Heart right ventricle (tissue), 16 donors: ENCODE results near the gene PDE4DIP. TPM values are rescaled to one million over a fixed set of nuclear protein-coding genes. Genes with fewer than 3 reads are reported as not detected.
"Not testable (repeated sequence)": the region's sequence is repeated elsewhere in the genome, so short reads cannot be mapped to it uniquely, and the experiment has no call there.

Experiments
- ATAC-seq, 8 donors: fragments of 200-7000 bp; cut with Tn5 transposase; one replicate each; pipeline ENCODE4 v1.9.1; 2020; ENCODE audit warnings: mild to moderate bottlenecking in 8 of 8, moderate library complexity in 8 of 8, moderate number of reproducible peaks in 1 of 8
- DNase-seq, 2 donors: peaks; one replicate each; pipeline ENCODE4 v3.0.0-alpha.2; 2020
- H3K27ac ChIP-seq, 10 donors: fragments of 200-600 bp; sonication (generic) in 2 of 10; one replicate each; pipeline versions ENCODE4 v1.5.0 to v1.8.0; 2020 to 2022; ENCODE audit warnings: mild to moderate bottlenecking in 3 of 10
- H3K27me3 ChIP-seq, 7 donors: fragments of 200-600 bp; one replicate each; pipeline ENCODE4 v1.8.0; 2021 to 2022; ENCODE audit warnings: mild to moderate bottlenecking in 2 of 7
- H3K36me3 ChIP-seq, 9 donors: fragments of 200-600 bp; sonication (generic) in 1 of 9; one replicate each; pipeline versions ENCODE4 v1.5.0 to v1.8.0; 2020 to 2022; ENCODE audit warnings: mild to moderate bottlenecking in 2 of 9
- H3K4me1 ChIP-seq, 9 donors: fragments of 200-600 bp; sonication (generic) in 1 of 9; one replicate each; pipeline versions ENCODE4 v1.5.0 to v1.8.0; 2020 to 2022; ENCODE audit warnings: mild to moderate bottlenecking in 4 of 9
- H3K4me3 ChIP-seq, 10 donors: fragments of 200-600 bp; sonication (generic) in 2 of 10; one replicate each; pipeline versions ENCODE4 v1.5.0 to v1.8.0; 2020 to 2022; ENCODE audit warnings: mild to moderate bottlenecking in 7 of 10, moderate library complexity in 2 of 10
- H3K9me3 ChIP-seq, 11 donors: fragments of 200-600 bp in 10 of 11; sonication (generic) in 2 of 11; one replicate each; pipeline versions ENCODE4 v1.5.0 to v1.8.0; 2013 to 2022; ENCODE audit warnings: mild to moderate bottlenecking in 2 of 11, control low read depth in 1 of 11, moderate library complexity in 1 of 11
- WGBS, 2 donors: extraction: QIAGEN DNeasy Blood & Tissue Kit; methylation state at CpG; one replicate each; pipeline ENCODE4 v1.1.7; 2013; ENCODE audit warnings: inconsistent platforms in 1 of 2; 5-methylcytosine and 5-hydroxymethylcytosine counted together
- intact Hi-C, 10 donors: fragments of 100-400 bp; cut with DNase I; formaldehyde crosslinking; loops; one replicate each; pipeline versions ENCODE4 v1.11.1 to v1.14.2; 2022
- polyA plus RNA-seq, 2 donors: library from polyadenylated mRNA; stranded (reverse); fragments of 200-250 nt; gene quantifications; one replicate each; pipeline ENCODE4 v1.2.3, GENCODE V29; 2013
- total RNA-seq, 10 donors: library from RNA; stranded (reverse); fragmentation: NEBNext Ultra II Directional in 3 of 10; extraction: Animal tissue kit (Norgen Biotek cat#: 25700) in 3 of 10; gene quantifications; one replicate each; pipeline versions ENCODE4 v1.2.1 to v1.2.4, GENCODE V29; 2021 to 2023
- donor health status: Arrhythmogenic right ventricular cardiomyopathy.
- donor health status: ischemic (EF 13 %, LVEDD 7.1; RV severe dilation, severe dysfunction).
- donor health status: healthy with polysubstance abuse.
- donor health status: DM: no; HTN: yes; CAD: no.
- donor health status: DM: no; HTN: no; CAD: no.
- donor health status: ischemic (EF 25% LVEDD 6.9; RV normal size, moderate dysfunction).
- donor health status: ischemic (EF 25% LVEDD 5.7; RV mildly dilated, moderate dysfunction).
- donor health status: healthy.
- donor health status: DM: yes; HTN: yes; CAD: no.
- donor health status: Ischemic cardiomyopathy.
- donor health status: ischemic (EF 35%, LVEDD 5.7; RV mildly dilated, moderate dysfunction).
- donor health status: nonischemic (EF 11% LVEDD 7.7; RV severe dilation, severe dysfunction).
- donor health status: DM: yes; HTN: yes; CAD: no.
- donor health status: PGD.
- donor health status: ischemic (EF 29% LVEDD 5.4; RV normal size, mild dysfunction).
- donor health status: nonischemic (EF 23%, LVEDD 6.1; RV moderate dilation, normal function).

PDE4DIP gene
- total and polyA plus RNA-seq, 12 donors = 479 to 2,957 (median 2,581) TPM

DNA sequence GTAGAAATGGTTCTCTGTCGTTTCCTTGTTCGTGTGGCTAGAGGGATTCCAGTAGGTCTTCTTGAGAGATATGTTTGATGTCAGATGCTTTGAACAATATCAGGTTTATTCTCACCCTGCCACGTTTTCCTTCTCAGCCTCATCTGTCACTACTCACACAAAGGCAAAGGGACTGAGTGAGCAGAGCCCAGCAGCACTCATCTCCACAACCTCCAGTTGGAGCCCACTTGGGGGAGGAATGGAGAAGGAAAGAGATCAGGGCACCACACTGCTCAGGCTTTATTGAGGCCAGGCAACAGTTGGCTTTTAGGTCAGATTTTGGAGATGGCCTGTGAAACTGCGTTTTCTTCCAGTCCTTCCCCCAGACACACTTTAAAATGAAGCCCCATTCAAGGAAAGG is 840 bp downstream of the PDE4DIP start:
- H3K4me1 ChIP-seq, DNase-seq, H3K9me3 ChIP-seq, H3K4me3 ChIP-seq, intact Hi-C loops, H3K27ac ChIP-seq, H3K36me3 ChIP-seq, H3K27me3 ChIP-seq: not testable (repeated sequence)
- ATAC-seq = peak; percentile 23 to 82 (median 67)
- WGBS, 2 donors = no CpG with 5 or more reads among the region's 4 CpGs

DNA sequence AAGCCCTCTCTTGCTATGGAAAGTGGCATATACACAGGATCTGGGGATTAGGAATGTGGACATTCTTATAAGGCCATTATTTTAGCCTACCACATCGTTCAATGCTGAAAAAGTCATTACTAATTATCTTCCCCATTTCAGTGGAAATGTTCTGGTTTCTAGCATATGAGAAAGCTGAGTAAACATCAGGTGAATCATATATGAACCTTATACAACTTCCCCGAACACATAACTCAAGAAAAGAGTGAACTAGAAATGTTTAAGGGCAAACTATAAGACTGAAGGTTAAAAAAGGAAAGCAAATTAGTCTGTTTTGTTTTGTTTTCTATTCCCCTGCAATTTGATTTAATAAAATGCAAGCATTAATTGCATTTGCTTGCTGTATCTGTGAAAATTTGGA is 6.1 kb downstream of the PDE4DIP start:
- H3K27me3 ChIP-seq, ATAC-seq, H3K4me1 ChIP-seq, DNase-seq, H3K9me3 ChIP-seq, H3K4me3 ChIP-seq, H3K27ac ChIP-seq, H3K36me3 ChIP-seq, intact Hi-C loops: not testable (repeated sequence)
- no CpG with 5 or more reads among the region's 2 CpGs for WGBS, 2 donors

DNA sequence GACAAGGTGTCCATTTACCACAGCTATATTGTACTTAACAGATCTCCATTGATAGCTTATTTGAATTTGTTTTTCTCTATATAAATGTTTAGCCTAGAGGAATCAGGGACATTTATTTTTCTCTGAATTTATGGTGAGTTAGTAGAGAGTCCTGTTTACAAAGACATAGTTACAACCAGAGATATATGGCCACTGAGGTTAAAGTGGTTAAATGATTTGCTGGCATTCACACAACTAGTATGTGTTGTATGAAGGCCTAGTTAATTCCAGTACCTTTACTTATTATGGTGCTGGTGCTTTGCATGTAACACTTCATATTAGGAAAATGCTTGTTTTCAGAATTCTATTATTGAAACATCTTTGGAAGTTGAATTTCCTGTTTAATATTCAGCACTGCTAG is 6.6 kb downstream of the PDE4DIP start:
- DNase-seq, H3K27me3 ChIP-seq, intact Hi-C loops: not testable (repeated sequence)

DNA sequence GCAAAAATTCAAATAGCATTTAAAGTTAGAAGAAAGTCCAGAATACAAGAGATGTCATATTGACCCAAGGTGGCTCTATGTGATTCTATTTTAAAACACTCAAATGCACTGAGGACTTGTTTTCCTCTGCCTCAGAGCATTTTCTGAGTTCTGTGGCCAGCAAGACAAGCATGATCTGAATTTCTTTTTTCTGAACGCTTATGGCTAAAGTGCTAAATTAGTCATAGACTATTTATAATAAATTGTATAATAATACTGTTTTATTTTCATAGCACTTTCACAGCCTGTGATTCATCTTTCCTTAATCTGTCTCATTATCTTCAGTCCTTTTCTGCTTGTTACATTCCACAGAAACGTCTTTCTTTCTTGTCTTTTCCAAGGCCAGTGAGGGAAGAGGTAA is 7.5 kb downstream of the PDE4DIP start:
- no CpG with 5 or more reads among the region's 2 CpGs for WGBS, 2 donors
- H3K27me3 ChIP-seq, DNase-seq, intact Hi-C loops, H3K4me3 ChIP-seq, H3K9me3 ChIP-seq, H3K27ac ChIP-seq, H3K4me1 ChIP-seq, H3K36me3 ChIP-seq: not testable (repeated sequence)
- peak in 2 of 8 donors; percentile 17 to 30 for ATAC-seq

More for the DNA sequence above, 6.6 kb downstream of the PDE4DIP start:
- not testable (repeated sequence) for ATAC-seq, H3K9me3 ChIP-seq, H3K4me1 ChIP-seq, H3K4me3 ChIP-seq, H3K36me3 ChIP-seq, H3K27ac ChIP-seq

DNA sequence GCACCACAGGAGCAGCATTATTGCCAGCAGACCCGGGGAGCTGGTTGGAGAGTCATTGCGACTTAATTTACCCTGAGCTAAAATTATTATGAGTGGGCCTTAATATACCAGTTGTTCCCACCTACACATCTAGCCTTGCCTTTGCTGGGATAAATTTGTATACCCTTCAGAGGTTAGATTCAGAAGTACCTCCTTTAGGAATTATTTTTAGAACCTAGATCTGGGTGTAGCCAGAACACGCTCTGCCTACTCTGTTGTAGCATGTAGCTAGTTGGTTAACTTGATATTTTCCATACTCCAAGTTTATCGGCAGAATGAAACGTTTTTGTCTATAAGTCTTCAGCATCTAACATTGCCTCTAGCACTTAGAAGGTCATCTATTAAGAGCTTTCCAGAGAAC is 9.1 kb downstream of the PDE4DIP start:
- H3K36me3 ChIP-seq, H3K4me1 ChIP-seq, DNase-seq, H3K9me3 ChIP-seq, H3K4me3 ChIP-seq, intact Hi-C loops, H3K27me3 ChIP-seq, H3K27ac ChIP-seq: not testable (repeated sequence)
- no CpG with 5 or more reads among the region's 5 CpGs for WGBS, 2 donors
- ATAC-seq = peak; percentile 57 to 91 (median 80)

DNA sequence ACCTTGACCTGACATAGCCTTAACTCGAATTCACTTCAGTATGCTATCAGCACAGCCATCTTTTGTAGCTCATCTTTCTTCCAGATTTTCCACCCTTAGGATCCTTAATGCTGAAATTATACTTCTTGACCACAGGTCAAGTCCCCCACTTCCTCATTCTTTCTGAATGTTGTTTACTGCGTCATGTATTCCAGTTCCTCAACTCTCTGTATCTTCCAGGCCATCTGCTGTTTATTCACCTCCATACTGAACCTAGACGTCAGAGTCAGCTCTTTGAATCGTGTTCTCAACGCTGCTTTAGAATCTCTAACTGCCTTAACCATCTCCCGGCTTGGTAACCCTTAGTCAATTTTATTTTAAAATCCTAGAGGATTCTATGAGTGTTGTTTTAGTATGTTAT is 9.8 kb downstream of the PDE4DIP start:
- H3K9me3 ChIP-seq, H3K36me3 ChIP-seq, H3K27me3 ChIP-seq, intact Hi-C loops, H3K4me3 ChIP-seq, DNase-seq, H3K27ac ChIP-seq, H3K4me1 ChIP-seq: not testable (repeated sequence)
- no CpG with 5 or more reads among the region's 6 CpGs for WGBS, 2 donors
- ATAC-seq = peak in 7 of 8 donors; percentile 7 to 43 (median 36)

DNA sequence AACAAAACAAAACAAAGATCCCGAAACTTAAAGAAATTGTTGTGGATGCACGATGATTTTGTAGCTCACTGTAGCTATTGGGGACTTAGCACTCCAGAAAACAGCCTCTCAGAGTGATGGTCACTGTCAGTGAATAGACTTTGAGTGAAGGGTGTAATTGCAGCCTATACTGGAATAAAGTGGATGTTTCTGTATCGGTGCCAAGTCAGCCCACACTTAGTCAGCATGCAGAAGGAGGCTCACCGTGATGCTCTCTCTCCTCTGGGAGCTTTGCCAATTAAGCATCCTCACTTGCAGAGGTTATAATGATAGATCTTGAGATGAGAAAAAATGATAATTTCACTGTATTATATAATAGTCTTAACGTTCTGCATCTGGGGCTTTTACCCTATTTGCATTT is 11.1 kb downstream of the PDE4DIP start:
- H3K4me1 ChIP-seq, DNase-seq, H3K4me3 ChIP-seq, H3K27ac ChIP-seq, H3K27me3 ChIP-seq, H3K9me3 ChIP-seq, H3K36me3 ChIP-seq, intact Hi-C loops: not testable (repeated sequence)
- ATAC-seq = peak in 3 of 8 donors; percentile 57 to 59 (median 58)
- WGBS, 2 donors = no CpG with 5 or more reads among the region's 5 CpGs

DNA sequence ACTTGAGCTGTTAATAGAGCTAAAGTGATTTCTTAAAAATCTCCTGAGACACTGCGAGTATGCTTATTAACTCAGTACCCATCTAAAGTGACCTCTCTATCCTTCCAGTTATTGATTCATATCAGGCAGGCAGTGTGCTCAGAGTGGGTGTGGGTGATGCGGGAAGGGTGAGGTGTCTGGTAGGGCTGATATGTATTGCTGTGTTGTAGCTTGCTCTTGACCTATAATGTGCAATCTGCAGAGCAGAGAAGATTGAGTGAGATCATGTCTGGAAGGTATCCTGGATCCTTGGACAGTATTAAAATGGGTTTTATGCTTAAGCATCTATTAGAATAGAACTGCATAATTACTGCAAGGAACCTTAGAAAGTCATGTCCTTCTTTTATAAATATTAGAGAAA is 15.8 kb downstream of the PDE4DIP start:
- intact Hi-C loops, H3K4me3 ChIP-seq, H3K4me1 ChIP-seq, H3K36me3 ChIP-seq, H3K27me3 ChIP-seq, DNase-seq, H3K9me3 ChIP-seq, H3K27ac ChIP-seq: not testable (repeated sequence)
- ATAC-seq = peak in 5 of 8 donors; percentile 32 to 51 (median 41)
- WGBS, 2 donors = no CpG with 5 or more reads among the region's 2 CpGs

DNA sequence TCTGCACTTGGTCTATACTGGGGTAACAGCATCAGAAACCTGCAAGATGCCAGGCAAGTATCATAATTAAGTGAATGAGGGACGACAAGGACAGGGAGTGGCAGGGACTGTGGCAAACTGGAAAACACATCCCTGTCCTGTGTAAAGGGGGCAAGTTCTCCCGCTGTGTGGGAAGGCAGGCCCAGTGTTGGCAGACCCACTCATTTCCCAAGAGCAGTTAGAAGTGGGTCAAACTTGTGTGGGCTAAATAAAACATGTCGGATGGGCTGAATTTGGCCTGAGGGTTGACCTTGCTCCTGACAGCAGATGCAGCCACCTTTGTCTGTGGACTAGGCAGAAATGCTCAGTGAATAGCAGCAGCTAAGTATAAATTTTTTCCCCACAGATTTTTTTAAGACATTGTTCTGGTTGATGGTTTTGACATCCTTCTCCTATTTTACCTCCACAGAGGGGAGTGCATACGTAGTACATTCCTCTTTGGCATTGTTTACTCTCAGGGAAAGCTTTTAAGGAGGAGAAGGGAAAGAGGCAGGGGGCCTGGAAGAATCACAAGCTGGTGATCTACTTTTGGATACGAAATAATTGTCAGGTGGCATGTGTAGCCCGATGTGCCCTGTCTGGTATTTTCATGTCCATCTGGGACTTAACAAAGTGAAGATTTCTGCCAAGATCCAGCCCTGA is 16.5 kb downstream of the PDE4DIP start:
- H3K27me3 ChIP-seq, H3K36me3 ChIP-seq, DNase-seq, H3K27ac ChIP-seq, H3K4me3 ChIP-seq, H3K9me3 ChIP-seq, H3K4me1 ChIP-seq, intact Hi-C loops: not testable (repeated sequence)
- no CpG with 5 or more reads among the region's 6 CpGs for WGBS, 2 donors
- ATAC-seq = peak in 6 of 8 donors; percentile 42 to 68 (median 59)

DNA sequence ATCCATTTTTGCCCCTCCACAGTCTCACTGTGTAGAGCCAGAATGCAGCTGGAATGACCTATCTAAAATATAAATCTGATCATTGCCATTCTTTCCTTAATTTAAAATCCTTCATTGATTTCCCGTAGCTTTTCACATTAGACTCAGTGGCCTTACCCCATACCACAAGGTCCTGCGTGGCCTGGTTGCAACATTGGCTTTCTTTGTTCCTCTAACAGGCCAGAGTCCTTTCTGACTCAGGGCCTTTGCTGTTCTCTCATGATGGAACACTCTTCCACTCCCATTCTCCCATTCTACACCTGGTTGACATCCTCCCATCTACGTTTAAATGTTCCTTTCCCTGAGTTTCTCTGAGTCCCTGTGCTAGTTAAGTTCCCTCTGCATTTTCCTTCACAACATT is 18.4 kb downstream of the PDE4DIP start:
- no CpG with 5 or more reads among the region's 3 CpGs for WGBS, 2 donors
- DNase-seq, intact Hi-C loops, H3K36me3 ChIP-seq, H3K4me1 ChIP-seq, H3K9me3 ChIP-seq, H3K4me3 ChIP-seq, H3K27me3 ChIP-seq, H3K27ac ChIP-seq: not testable (repeated sequence)
- ATAC-seq = peak in 2 of 8 donors; percentile 23 to 52

DNA sequence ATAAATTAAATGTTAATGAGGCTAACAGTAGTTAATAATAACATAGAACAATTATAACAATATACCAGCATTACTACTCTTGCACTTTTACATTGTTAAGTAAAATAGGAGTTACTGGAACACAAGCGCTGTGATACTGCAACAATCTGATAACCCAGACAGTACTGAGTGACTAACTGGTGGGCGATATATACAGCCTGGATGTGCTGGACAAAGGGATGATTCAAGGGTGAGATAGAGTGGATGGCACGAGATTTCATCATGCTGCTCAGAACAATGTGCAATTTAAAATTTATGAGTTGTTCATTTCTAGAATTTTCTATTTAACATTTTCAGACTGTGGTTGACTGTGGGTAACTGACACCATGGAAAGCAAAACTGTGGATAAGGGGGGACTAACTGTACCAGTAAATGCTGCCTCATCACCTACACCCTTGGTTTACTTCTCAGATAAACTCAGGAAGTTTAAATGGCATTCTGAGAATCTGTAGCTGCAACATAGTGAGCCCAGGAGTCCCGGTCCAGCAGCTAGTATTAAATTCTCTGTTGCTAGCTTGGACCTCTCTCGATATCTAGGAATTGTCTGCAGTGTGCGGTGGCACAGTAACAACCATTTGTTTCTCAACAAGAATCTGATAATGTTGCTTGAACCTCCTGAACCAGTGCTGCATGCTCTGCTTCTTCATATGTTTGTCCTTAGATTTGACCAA is 24.9 kb downstream of the PDE4DIP start:
- H3K27ac ChIP-seq, DNase-seq, H3K4me1 ChIP-seq, H3K4me3 ChIP-seq, H3K27me3 ChIP-seq, intact Hi-C loops, H3K36me3 ChIP-seq, H3K9me3 ChIP-seq: not testable (repeated sequence)
- WGBS, 2 donors = no CpG with 5 or more reads among the region's 6 CpGs
- peak in 7 of 8 donors; percentile 10 to 48 (median 18) for ATAC-seq

DNA sequence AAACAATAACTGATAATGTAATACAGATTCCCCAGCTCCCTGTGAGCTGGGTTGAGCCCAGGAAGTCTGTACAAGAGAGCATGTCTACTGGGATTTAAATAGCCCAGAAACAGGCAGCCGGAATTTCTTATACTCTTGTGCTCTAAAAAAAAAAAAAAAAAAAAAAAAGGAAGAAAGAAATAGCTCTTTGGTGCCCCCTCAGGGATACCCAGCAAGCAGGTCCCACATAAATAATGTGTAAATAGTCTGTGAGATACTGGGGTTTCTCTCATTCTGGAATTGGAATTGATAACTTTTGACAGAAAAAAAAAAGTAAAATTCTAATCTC is 25.4 kb downstream of the PDE4DIP start:
- H3K27ac ChIP-seq, H3K4me3 ChIP-seq, intact Hi-C loops, H3K36me3 ChIP-seq, H3K4me1 ChIP-seq, H3K27me3 ChIP-seq, H3K9me3 ChIP-seq, DNase-seq: not testable (repeated sequence)
- ATAC-seq = peak; percentile 48 to 75 (median 66)
- no CpG with 5 or more reads among the region's 1 CpG for WGBS, 2 donors
